HepG2 (cell line): ENCODE measurements around the gene ABCA2. TPM values are rescaled to one million over a fixed set of nuclear protein-coding genes. Genes with fewer than 3 reads are reported as not detected.
A peak's percentile ranks its signal among the peaks of the same experiment; 100 is the strongest.

Experiments
- AGO1 ChIP-seq: fragments of 200-400 bp; formaldehyde crosslinking; IDR thresholded peaks from 2 replicates; pipeline ENCODE4 v1.6.1; 2017; ENCODE audit warnings: mild to moderate bottlenecking, low read depth, low read length, moderate library complexity; ENCODE audit not compliant: poor library complexity, severe bottlenecking
- AKAP8 ChIP-seq: sonication (generic); formaldehyde crosslinking; IDR thresholded peaks from 2 replicates; pipeline ENCODE4 v1.5.1; 2020; ENCODE audit warnings: mild to moderate bottlenecking, missing genetic modification reagents
- AKNA ChIP-seq: sonication (generic); formaldehyde crosslinking; IDR thresholded peaks from 2 replicates; pipeline ENCODE4 v1.4.0; 2020; ENCODE audit warnings: missing genetic modification reagents, borderline replicate concordance
- ARHGAP35 ChIP-seq: sonication (generic); formaldehyde crosslinking; IDR thresholded peaks from 2 replicates; pipeline ENCODE4 v1.9.0; 2022; ENCODE audit warnings: mild to moderate bottlenecking, inconsistent platforms, moderate library complexity, missing genetic modification reagents, borderline replicate concordance
- ARNT2 ChIP-seq: sonication (generic); formaldehyde crosslinking; IDR thresholded peaks from 2 replicates; pipeline ENCODE4 v1.8.0; 2022; ENCODE audit warnings: mild to moderate bottlenecking, low read depth, missing genetic modification reagents, moderate library complexity
- ATF2 ChIP-seq: sonication (generic); formaldehyde crosslinking; IDR thresholded peaks from 2 replicates; pipeline ENCODE4 v1.4.0; 2020; ENCODE audit warnings: missing genetic modification reagents
- JUN ChIP-seq: sonication (generic); formaldehyde crosslinking; IDR thresholded peaks from 2 replicates; pipeline ENCODE4 v1.4.0; 2020; ENCODE audit warnings: mild to moderate bottlenecking, missing genetic modification reagents
- NCOR1 ChIP-seq: fragments of 200-600 bp; sonication (generic); IDR thresholded peaks from 2 replicates; pipeline ENCODE4 v1.7.0; 2017; ENCODE audit warnings: antibody characterized with exemption, low read length, borderline replicate concordance
- NFE2L1 ChIP-seq: sonication (generic); formaldehyde crosslinking; IDR thresholded peaks from 2 replicates; pipeline ENCODE4 v1.4.0; 2020; ENCODE audit warnings: missing genetic modification reagents, mild to moderate bottlenecking, borderline replicate concordance
- NFRKB ChIP-seq: fragments of 450-650 bp; IDR thresholded peaks from 2 replicates; pipeline ENCODE4 v1.6.1; 2017
- PAXIP1 ChIP-seq: sonication (generic); formaldehyde crosslinking; conservative IDR thresholded peaks from 2 replicates; pipeline ENCODE4 v1.4.0; 2020; ENCODE audit warnings: mild to moderate bottlenecking, missing genetic modification reagents, moderate library complexity
- ZNF12 ChIP-seq: sonication (generic); formaldehyde crosslinking; IDR thresholded peaks from 2 replicates; pipeline ENCODE4 v1.5.0; 2020; ENCODE audit warnings: missing genetic modification reagents
- ZNF143 ChIP-seq: sonication (generic); formaldehyde crosslinking; IDR thresholded peaks from 2 replicates; pipeline ENCODE4 v1.4.0; 2020; ENCODE audit warnings: missing genetic modification reagents
- ZNF362 ChIP-seq: sonication (generic); formaldehyde crosslinking; IDR thresholded peaks from 2 replicates; pipeline ENCODE4 v1.4.0; 2020; ENCODE audit warnings: missing genetic modification reagents, mild to moderate bottlenecking, borderline replicate concordance
- ZNF543 ChIP-seq: sonication (generic); formaldehyde crosslinking; IDR thresholded peaks from 2 replicates; pipeline ENCODE4 v1.4.0; 2020; ENCODE audit warnings: mild to moderate bottlenecking, missing genetic modification reagents
- ZNF552 ChIP-seq: sonication (generic); formaldehyde crosslinking; IDR thresholded peaks from 2 replicates; pipeline ENCODE4 v1.9.0; 2022; ENCODE audit warnings: missing genetic modification reagents, mild to moderate bottlenecking, borderline replicate concordance
- ZSCAN25 ChIP-seq: sonication (generic); formaldehyde crosslinking; IDR thresholded peaks from 2 replicates; pipeline ENCODE4 v1.8.0; 2022; ENCODE audit warnings: mild to moderate bottlenecking, missing genetic modification reagents
- polyA plus RNA-seq, 8 experiments: library from polyadenylated mRNA; depleted of rRNA in 3 of 8; stranded (reverse) in 7 of 8; unstranded in 1 of 8; fragments of >200 nt; fragmentation: Illumina TruSeq in 4 of 8; extraction: Trizol in 4 of 8; gene quantifications; 2 replicates each; pipeline versions ENCODE4 v1.2.1 to v1.2.3, GENCODE V29; 2011 to 2016; ENCODE audit warnings: low read depth in 4 of 8, missing spikeins in 1 of 8, mixed read lengths in 1 of 8; ENCODE audit not compliant: insufficient read depth in 1 of 8
- total RNA-seq, 5 experiments: library from RNA; depleted of rRNA; stranded (reverse); fragments of >200 nt; fragmentation: Illumina TruSeq; extraction: Trizol; gene quantifications; 2 replicates each; pipeline ENCODE4 v1.2.3, GENCODE V29; 2016; ENCODE audit warnings: low read depth in 1 of 5

Gene ABCA2
- total and polyA plus RNA-seq, 2 of the 13 experiments (the other 11 are each of a cell fraction or from before 2014, with no cell fraction given): 2.9 to 19.2 TPM

DNA sequence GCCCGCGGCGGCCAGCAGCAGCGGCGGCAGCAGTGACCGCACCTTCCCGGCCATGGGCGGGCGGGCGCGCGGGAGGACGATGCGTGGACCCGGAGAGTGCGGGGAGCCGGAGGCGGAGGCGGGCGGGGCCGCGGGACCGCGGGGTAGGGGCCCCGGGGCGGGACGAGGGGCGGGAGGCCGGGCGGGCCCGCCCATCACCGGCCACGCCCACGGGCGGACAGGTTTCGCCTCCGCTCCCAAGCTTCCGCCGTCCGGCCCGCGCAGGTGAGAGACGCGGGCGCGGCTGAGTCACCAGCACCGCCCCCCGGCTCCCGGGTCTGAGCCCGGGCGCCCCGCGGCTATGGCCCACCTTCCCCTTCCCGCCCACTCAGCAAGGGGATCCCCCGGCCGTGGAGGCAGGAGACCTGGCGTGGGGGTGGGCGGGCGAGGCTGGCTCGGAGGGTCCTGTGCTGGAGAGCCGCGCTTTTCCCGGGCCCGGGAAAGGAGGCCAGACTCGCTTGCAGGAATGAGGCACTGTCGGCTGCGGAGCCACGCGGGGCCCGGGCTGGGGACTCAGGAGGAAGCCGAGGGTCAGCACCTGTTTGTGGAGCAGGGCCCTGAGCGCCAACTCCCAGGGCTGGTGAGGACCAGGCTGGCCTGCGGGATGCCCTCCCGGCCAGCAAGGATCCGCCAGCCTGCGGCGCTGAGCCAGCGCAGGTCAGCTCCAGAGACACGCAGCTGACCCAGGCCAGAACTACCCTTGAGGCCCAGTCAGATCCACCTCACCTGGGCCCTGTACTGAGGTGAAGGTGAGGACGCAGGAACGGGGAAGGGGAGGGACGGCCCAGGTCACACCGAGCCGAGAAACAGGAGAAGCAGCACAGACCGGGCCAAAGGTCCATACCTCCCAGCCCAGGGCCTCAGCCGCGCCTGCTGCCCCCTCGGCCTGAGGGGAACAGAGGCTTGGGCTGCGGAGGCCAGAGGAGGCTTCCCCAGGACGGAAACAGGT lies 26.2 kb upstream of the ABCA2 start, which contains the start of gene ENTPD2 (continued):
- TF ChIP-seq ARNT2 (peak; percentile 72; the same call in 1 of the 2 replicates), ATF2 (peak; percentile 10; the same call in 1 of the 2 replicates), ZSCAN25 (no peak), AGO1 (no peak), NCOR1 (no peak), NFE2L1 (CRISPR knock-in tag) (no peak), ZNF362 (CRISPR knock-in tag) (peak; percentile 8; the same call in 1 of the 2 replicates), ARHGAP35 (no peak), ZNF143 (CRISPR knock-in tag) (no peak), AKNA (no peak), NFRKB (no peak), ZNF552 (CRISPR knock-in tag) (no peak), ZNF12 (no peak), JUN (CRISPR knock-in tag) (peak; percentile 21; the same call in 1 of the 2 replicates), ZNF543 (CRISPR knock-in tag) (peak; percentile 72; the same call in 1 of the 2 replicates), PAXIP1 (CRISPR knock-in tag) (no peak), AKAP8 (CRISPR knock-in tag) (no peak)
